IPS-18a (cell line): ENCODE measurements around the gene PRKCB.

Experiments used
- H3K27ac ChIP-seq: one replicate; pipeline ENCODE4 v1.5.1; 2013; ENCODE audit warnings: low read length
- H3K27me3 ChIP-seq: one replicate; pipeline ENCODE4 v1.6.1; 2013; ENCODE audit warnings: mild to moderate bottlenecking, low read length; ENCODE audit not compliant: control insufficient read depth, insufficient read depth
- H3K36me3 ChIP-seq: one replicate; pipeline ENCODE4 v1.6.1; 2013; ENCODE audit warnings: low read depth, low read length; ENCODE audit not compliant: control insufficient read depth
- H3K4me1 ChIP-seq: one replicate; pipeline ENCODE4 v1.6.1; 2013; ENCODE audit warnings: low read depth, low read length; ENCODE audit not compliant: control insufficient read depth
- H3K4me3 ChIP-seq: one replicate; pipeline ENCODE4 v1.5.1; 2013; ENCODE audit warnings: low read length
- H3K9ac ChIP-seq: one replicate; pipeline ENCODE4 v1.6.1; 2013; ENCODE audit warnings: mild to moderate bottlenecking, low read length, moderate library complexity
- H3K9me3 ChIP-seq: one replicate; pipeline ENCODE4 v1.6.1; 2013; ENCODE audit warnings: low read depth, low read length; ENCODE audit not compliant: control insufficient read depth

Gene PRKCB

GRCh38 chr16:24132048-24132796 lies 296.4 kb downstream of the PRKCB start:
- no peaks in the 10 kb centered on the region for H3K36me3 ChIP-seq
- no peaks in the 10 kb centered on the region for H3K27me3 ChIP-seq
- H3K9ac ChIP-seq = no peak overlapping the region
- no peak overlapping the region for H3K27ac ChIP-seq
- H3K4me3 ChIP-seq = no peak overlapping the region
- no peaks in the 10 kb centered on the region for H3K9me3 ChIP-seq
- H3K4me1 ChIP-seq = peaks cover 27% of the 10 kb centered on the region

GRCh38 chr16:24132797-24133155 lies 297.0 kb downstream of the PRKCB start:
- Histone ChIP-seq H3K36me3 (no peaks in the 10 kb centered on the region), H3K27ac (no peak overlapping the region), H3K4me3 (no peak overlapping the region), H3K27me3 (no peaks in the 10 kb centered on the region), H3K9me3 (no peaks in the 10 kb centered on the region), H3K4me1 (peaks cover 32% of the 10 kb centered on the region), H3K9ac (no peak overlapping the region)

- Histone ChIP-seq H3K9me3 (no peaks in the 10 kb centered on the region), H3K27me3 (no peaks in the 10 kb centered on the region), H3K9ac (peak overlapping the region; percentile 36), H3K36me3 (no peaks in the 10 kb centered on the region), H3K4me1 (peaks cover 47% of the 10 kb centered on the region), H3K4me3 (peak overlapping the region; percentile 14), H3K27ac (no peak overlapping the region)
Measured at GRCh38 chr16:24135624-24136565, 300.1 kb downstream of the PRKCB start.

- peaks cover 42% of the 10 kb centered on the region for H3K4me1 ChIP-seq
- H3K27me3 ChIP-seq = no peaks in the 10 kb centered on the region
- no peaks in the 10 kb centered on the region for H3K36me3 ChIP-seq
- H3K4me3 ChIP-seq = no peak overlapping the region
- peak overlapping the region; percentile 57 for H3K9ac ChIP-seq
- peak overlapping the region; percentile 7 for H3K27ac ChIP-seq
- H3K9me3 ChIP-seq = no peaks in the 10 kb centered on the region
Measured at GRCh38 chr16:24138024-24138423, 302.2 kb downstream of the PRKCB start.

GRCh38 chr16:24138575-24138974 lies 302.8 kb downstream of the PRKCB start:
- Histone ChIP-seq H3K4me3 (no peak overlapping the region), H3K9me3 (no peaks in the 10 kb centered on the region), H3K27me3 (no peaks in the 10 kb centered on the region), H3K4me1 (peaks cover 42% of the 10 kb centered on the region), H3K27ac (peak overlapping the region; percentile 83), H3K36me3 (no peaks in the 10 kb centered on the region), H3K9ac (peak overlapping the region; percentile 57)

- H3K9ac ChIP-seq = peak overlapping the region; percentile 57
- H3K36me3 ChIP-seq = no peaks in the 10 kb centered on the region
- peak overlapping the region; percentile 44 for H3K4me3 ChIP-seq
- peak overlapping the region; percentile 83 for H3K27ac ChIP-seq
- H3K4me1 ChIP-seq = peaks cover 42% of the 10 kb centered on the region
- H3K9me3 ChIP-seq = no peaks in the 10 kb centered on the region
- H3K27me3 ChIP-seq = no peaks in the 10 kb centered on the region
Measured at GRCh38 chr16:24139282-24139681, 303.5 kb downstream of the PRKCB start.

- no peaks in the 10 kb centered on the region for H3K27me3 ChIP-seq
- H3K9me3 ChIP-seq = no peaks in the 10 kb centered on the region
- H3K9ac ChIP-seq = no peak overlapping the region
- H3K27ac ChIP-seq = no peak overlapping the region
- no peak overlapping the region for H3K4me3 ChIP-seq
- H3K4me1 ChIP-seq = peaks cover 39% of the 10 kb centered on the region
- H3K36me3 ChIP-seq = no peaks in the 10 kb centered on the region
Measured at GRCh38 chr16:24140730-24141129, 304.9 kb downstream of the PRKCB start.

GRCh38 chr16:24141466-24141865 lies 305.7 kb downstream of the PRKCB start:
- H3K36me3 ChIP-seq = no peaks in the 10 kb centered on the region

GRCh38 chr16:24141917-24142316 lies 306.1 kb downstream of the PRKCB start:
- Histone ChIP-seq H3K4me3 (no peak overlapping the region), H3K9ac (no peak overlapping the region), H3K9me3 (no peaks in the 10 kb centered on the region), H3K36me3 (no peaks in the 10 kb centered on the region), H3K4me1 (peaks cover 31% of the 10 kb centered on the region), H3K27me3 (no peaks in the 10 kb centered on the region), H3K27ac (no peak overlapping the region)

More at GRCh38 chr16:24141466-24141865, 305.7 kb downstream of the PRKCB start:
- H3K27me3 ChIP-seq = no peaks in the 10 kb centered on the region
- H3K4me1 ChIP-seq = peaks cover 32% of the 10 kb centered on the region
- no peak overlapping the region for H3K4me3 ChIP-seq
- H3K27ac ChIP-seq = no peak overlapping the region
- H3K9ac ChIP-seq = no peak overlapping the region
- no peaks in the 10 kb centered on the region for H3K9me3 ChIP-seq

GRCh38 chr16:24145927-24146326 lies 310.1 kb downstream of the PRKCB start:
- H3K27ac ChIP-seq = no peak overlapping the region
- no peak overlapping the region for H3K4me3 ChIP-seq
- no peak overlapping the region for H3K9ac ChIP-seq
- no peaks in the 10 kb centered on the region for H3K27me3 ChIP-seq
- no peaks in the 10 kb centered on the region for H3K36me3 ChIP-seq
- H3K4me1 ChIP-seq = no peaks in the 10 kb centered on the region
- no peaks in the 10 kb centered on the region for H3K9me3 ChIP-seq

GRCh38 chr16:24146518-24146917 lies 310.7 kb downstream of the PRKCB start:
- Histone ChIP-seq H3K4me3 (no peak overlapping the region), H3K36me3 (no peaks in the 10 kb centered on the region), H3K9ac (no peak overlapping the region), H3K9me3 (no peaks in the 10 kb centered on the region), H3K4me1 (peaks cover 4% of the 10 kb centered on the region), H3K27me3 (no peaks in the 10 kb centered on the region), H3K27ac (no peak overlapping the region)
